ENCODE measurements around the gene KIAA0586.

Gene KIAA0586

DNA sequence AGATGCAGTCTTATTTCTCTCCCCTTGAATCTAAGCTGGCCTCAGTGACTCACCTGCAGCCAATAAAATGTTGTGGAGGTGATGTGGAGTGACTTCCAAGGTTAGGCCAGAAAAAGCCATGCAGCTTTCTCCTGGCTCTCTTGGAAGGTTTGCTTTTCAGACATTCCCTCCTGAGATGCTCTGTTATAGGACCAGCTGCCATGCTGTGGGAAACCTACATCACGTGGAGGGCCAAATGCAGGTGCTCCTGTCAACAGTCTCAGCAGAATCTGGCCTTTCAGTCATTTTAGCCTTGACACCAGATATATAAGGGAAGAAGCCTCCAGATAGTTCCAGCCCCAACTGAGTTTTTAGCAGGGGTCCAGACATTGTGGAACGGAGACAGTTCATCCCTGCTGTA, 172.2 kb downstream of the KIAA0586 start:
- DNase-seq, result no peak

All from CD4-positive, alpha-beta T cell treated with Interferon alpha-2 for 1 hour (primary cell).